DOHH2 (cell line): ENCODE results near the gene SLC35F1.

Source experiments
- EZH2phosphoT487 ChIP-seq: fragments of 200-600 bp; sonication (generic); IDR thresholded peaks from 2 replicates; pipeline ENCODE4 v1.6.1; 2017; ENCODE audit warnings: borderline replicate concordance, mild to moderate bottlenecking, antibody characterized with exemption, low read length, moderate library complexity, mixed read lengths
- TF ChIP-seq, protein P1 (sequence below): fragments of 200-600 bp; sonication (generic); IDR thresholded peaks from one replicate; pipeline ENCODE4 v1.5.1; 2014; ENCODE audit warnings: antibody characterized with exemption, mild to moderate bottlenecking, low read depth, low read length; ENCODE audit not compliant: poor library complexity, severe bottlenecking

DNA sequence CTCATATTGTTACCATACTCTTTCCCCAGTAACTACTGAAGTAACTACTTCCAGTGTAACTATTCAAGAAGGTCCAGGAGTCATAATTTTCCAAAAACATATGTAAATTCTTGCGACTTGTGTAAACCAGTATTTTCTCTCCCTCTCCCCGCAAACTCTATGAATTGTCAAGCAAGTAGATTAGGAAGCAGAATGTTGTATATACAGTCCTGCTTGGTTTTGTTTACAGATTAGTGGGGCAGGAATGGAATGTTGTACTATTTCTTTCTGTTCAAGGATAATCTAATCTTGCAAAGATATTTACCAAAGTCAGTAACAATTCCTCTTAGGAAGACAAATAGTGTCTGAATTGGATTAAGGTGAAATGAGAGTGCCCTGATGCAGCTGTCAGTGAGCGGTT lies 406.1 kb downstream of the SLC35F1 start:
- TF ChIP-seq, protein P1, sequence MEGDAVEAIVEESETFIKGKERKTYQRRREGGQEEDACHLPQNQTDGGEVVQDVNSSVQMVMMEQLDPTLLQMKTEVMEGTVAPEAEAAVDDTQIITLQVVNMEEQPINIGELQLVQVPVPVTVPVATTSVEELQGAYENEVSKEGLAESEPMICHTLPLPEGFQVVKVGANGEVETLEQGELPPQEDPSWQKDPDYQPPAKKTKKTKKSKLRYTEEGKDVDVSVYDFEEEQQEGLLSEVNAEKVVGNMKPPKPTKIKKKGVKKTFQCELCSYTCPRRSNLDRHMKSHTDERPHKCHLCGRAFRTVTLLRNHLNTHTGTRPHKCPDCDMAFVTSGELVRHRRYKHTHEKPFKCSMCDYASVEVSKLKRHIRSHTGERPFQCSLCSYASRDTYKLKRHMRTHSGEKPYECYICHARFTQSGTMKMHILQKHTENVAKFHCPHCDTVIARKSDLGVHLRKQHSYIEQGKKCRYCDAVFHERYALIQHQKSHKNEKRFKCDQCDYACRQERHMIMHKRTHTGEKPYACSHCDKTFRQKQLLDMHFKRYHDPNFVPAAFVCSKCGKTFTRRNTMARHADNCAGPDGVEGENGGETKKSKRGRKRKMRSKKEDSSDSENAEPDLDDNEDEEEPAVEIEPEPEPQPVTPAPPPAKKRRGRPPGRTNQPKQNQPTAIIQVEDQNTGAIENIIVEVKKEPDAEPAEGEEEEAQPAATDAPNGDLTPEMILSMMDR: no peak
- no peak for TF ChIP-seq EZH2phosphoT487
